ENCODE data around the gene HHIPL1.
"Not testable (repeated sequence)": the region's sequence is repeated elsewhere in the genome, so short reads cannot be mapped to it uniquely, and the experiment has no call there.

HHIPL1 gene

GRCh38 chr14:99660006-99660566 lies 15.2 kb downstream of the HHIPL1 start:
- no peak for DNase-seq (ENCODE audit: low read depth in 2 of 2)

DNA sequence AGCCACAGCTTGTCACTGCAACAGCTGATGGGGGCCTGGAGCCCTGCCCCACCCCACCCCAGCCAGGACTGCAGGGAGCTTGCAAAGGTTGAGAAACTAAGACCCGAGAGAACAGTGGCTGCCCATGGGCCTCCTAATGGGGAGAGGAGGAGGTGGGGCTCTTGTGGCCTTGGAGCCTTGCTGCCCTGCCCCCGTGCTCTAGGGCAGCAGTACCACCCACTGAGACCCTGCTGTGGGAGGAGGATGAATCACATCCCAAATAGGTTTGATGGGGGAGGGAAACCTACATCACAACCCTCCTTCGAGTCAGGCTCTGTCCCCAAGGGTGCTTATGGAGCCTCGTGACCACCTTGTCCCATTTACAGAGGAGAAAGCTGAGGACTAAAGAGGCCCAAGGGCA lies 15.9 kb downstream of the HHIPL1 start:
- no peak for DNase-seq (ENCODE audit: low read depth in 2 of 2)

- DNase-seq (ENCODE audit: low read depth in 2 of 2) = not testable (repeated sequence)
These were observed 16.3 kb downstream of the HHIPL1 start for GRCh38 chr14:99661206-99661605.

DNA sequence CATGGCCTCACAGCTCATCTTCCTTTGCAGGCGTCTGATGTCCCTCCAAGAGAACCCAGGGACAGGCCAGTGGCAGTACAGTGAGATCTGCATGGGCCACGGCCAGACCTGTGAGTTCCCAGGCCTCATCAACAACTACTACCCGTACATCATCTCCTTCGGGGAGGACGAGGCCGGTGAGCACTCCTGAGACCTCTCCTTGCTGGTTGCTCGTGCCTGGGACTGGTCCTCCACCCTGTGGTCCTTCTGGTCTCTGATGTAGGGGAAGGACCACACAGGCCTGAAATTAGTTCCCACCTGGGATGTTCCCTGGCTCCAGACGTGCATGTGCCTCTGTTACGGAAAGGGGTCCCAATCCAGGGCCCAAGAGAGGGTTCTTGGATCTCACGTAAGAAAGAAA lies 17.9 kb downstream of the HHIPL1 start:
- DNase-seq (ENCODE audit: low read depth in 2 of 2) = no peak

DNA sequence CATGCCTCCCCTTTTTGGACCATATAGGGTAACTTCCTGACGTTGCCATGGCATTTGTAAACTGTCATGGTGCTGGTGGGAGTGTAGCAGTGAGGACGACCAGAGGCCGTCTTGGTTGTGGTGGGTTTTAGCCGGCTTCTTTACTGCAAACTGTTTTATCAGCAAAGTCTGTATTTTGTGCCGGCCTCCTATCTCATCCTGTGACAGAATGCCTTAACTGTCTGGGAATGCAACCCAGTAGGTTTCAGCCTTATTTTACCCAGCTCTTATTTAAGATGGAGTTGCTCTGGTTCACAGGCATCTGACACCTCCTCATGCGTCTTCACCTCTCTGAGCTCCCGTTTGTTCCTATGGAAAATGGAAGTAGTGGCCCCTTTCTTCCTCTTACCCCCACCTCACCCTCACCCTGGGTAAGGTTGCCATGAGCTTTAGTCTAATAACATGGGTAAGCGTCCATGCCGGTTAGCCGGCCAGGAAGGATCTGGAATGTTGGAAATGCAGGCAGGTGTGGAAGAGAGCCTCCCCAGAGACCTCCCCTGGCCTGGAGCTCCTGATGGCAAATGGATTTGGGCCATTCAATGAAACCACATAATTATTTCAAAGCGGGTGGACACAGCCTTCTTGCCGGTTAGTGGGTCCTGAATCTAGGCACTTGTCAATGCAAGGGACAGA lies 18.6 kb downstream of the HHIPL1 start:
- no peak for DNase-seq (ENCODE audit: low read depth in 2 of 2)

DNA sequence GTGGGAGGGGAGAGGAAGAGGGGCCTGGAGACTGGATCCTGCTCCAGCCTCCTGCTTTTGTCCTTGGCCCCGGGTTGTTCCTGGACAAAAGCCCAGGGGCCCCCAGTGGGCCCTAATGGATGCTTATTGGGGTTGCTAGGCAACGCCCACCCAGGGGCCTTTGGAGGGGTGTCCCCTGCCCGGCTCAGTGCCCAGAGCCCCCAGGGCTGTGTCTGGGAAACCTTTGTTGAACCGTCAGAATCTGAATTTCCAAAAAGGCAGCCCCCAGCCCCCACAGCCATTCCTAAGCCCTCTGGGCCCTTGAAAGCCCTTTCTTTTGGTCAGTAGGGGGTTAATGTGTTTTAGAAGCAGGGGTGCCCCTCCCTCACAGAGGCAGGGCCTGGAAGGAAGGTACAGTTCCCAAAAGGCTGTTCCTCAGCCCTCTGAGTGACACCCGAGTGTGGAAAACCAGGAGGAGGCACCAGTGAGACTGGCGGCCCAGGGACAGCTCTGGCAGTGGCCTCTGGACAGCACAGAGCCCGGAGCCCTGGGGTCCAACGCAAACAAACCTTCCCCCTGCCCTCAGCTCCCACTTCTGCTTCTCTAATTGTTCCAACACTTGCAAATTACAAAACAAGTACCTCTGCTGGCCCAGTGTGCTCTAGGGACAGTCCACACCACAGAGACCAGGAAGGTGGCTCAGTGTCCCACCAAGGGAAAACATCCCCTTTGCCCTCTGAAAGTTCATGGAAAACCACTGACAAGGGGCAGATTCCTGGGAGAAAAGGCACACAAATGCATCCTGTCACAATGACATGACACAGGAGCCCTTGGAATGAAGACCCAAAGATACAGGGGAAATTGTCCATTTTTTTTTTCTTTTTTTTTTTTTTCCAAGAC lies 19.4 kb downstream of the HHIPL1 start:
- DNase-seq (ENCODE audit: low read depth in 2 of 2) = no peak

- no peak for DNase-seq (ENCODE audit: low read depth in 2 of 2)
These were observed 20.0 kb downstream of the HHIPL1 start for GRCh38 chr14:99664937-99665273.

- DNase-seq (ENCODE audit: low read depth in 2 of 2) = no peak
These were observed 21.6 kb downstream of the HHIPL1 start for GRCh38 chr14:99666533-99666932.

- no peak for DNase-seq (ENCODE audit: low read depth in 2 of 2)
These were observed 22.1 kb downstream of the HHIPL1 start for GRCh38 chr14:99667045-99667444.

- no peak for DNase-seq (ENCODE audit: low read depth in 2 of 2)
These were observed 22.9 kb downstream of the HHIPL1 start for GRCh38 chr14:99667821-99668220.

DNA sequence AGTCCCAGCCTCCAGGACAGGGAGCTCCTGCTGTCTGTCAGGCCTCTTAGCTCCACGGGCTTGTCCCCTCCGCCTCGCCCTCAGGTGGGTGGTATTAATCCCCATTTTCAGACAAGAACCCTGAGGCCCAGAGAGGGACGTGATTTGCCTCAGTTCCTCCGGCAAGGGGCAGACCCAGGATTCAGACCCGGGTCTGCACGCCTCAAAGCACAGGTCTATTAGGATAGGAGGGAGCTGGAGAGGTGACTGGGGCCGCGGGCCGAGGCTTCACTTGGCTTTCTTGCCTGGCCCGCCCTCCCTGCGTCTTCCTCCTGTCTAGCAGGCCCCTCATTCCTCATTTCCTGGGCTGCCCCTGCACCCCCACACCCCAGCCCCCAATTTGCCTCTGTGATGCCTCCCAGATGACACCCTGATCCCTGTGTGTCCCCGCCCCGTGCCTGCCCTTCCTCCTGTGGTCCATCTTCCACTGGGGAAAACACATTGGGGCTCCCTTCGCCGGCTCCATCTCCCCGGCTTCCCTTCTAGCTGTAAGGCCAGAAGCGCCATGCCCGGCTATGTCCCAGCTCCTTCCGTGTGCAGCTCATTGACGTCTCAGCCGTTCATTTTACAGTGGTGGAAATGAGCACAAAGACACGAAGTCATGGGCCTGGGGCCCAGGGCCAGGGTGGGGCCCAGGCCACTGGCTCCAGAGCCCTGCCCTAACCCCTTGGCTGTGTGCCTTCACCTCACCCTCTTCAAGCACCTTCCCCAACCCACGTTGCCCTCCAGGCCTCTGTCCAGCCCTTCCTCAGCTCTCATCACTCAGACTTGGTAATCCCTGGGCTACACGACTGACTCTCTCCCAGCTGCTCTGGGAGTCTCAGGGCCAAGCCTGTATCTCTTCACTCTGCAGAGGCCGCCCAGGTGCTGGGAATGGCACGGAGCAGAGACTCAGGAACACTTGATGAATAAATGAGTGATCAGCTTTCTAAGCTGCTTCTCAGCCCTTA lies 23.7 kb downstream of the HHIPL1 start:
- DNase-seq (ENCODE audit: low read depth in 2 of 2) = no peak

- DNase-seq (ENCODE audit: low read depth in 2 of 2) = no peak
These were observed 25.7 kb downstream of the HHIPL1 start for GRCh38 chr14:99670361-99671234.

- DNase-seq (ENCODE audit: low read depth in 2 of 2) = no peak
These were observed 26.6 kb downstream of the HHIPL1 start for GRCh38 chr14:99671235-99672224.

- no peak for DNase-seq (ENCODE audit: low read depth in 2 of 2)
These were observed 27.8 kb downstream of the HHIPL1 start for GRCh38 chr14:99672506-99673304.

DNA sequence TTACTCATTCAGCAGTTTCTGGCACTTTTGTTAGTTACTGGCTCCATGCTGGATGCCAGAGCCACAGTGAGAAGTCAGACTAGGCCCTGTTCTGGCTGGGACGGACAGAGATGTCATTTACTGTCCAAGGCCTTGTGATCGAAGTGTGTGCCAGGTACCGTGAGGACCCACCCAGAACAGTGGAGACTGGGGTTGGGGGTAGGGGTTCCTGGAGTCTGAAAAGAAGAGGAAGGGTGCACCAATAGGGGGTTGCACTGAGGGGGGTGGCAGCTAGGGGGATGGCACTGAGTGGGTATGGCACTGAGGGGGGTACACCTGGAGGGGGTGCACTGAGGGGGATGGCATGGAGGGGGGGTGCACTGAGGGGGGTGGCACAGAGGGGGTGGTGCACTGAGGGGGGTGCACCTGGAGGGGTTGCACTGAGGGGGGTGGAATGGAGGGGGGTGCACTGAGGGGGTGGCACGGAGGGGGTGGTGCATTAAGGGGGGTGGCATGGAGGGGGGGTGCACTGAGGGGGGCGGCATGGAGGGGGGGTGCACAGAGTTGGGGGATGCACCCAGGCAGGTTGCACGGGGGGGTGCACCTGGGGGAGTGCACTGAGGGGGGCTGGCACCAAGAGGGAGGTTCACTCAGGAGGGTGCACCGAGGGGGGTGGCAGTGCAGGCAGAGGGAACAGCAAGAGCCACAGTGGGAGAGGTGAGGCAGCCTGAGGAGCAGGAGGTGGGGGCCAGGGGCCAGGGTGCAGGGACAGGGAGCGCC lies 28.6 kb downstream of the HHIPL1 start:
- DNase-seq (ENCODE audit: low read depth in 2 of 2) = no peak

- DNase-seq (ENCODE audit: low read depth in 2 of 2) = no peak
These were observed 29.2 kb downstream of the HHIPL1 start for GRCh38 chr14:99674064-99674650.

- DNase-seq (ENCODE audit: low read depth in 2 of 2) = no peak
These were observed 29.9 kb downstream of the HHIPL1 start for GRCh38 chr14:99674776-99675381.

Measured in stimulated activated CD4-positive, alpha-beta T cell treated with anti-CD3 and anti-CD28 coated beads, Interleukin-1b, Interleukin-23, amount 100 ng/mL, for 1 hour (primary cell).